ENCODE measurements around the gene COBL. TPM values are rescaled to one million over a fixed set of nuclear protein-coding genes. Genes with fewer than 3 reads are reported as not detected.

COBL gene
- total and polyA plus RNA-seq, 10 of the 15 experiments (the other 5 are each of a cell fraction or from before 2014, with no cell fraction given): 0.21 TPM; not detected in 9

DNA sequence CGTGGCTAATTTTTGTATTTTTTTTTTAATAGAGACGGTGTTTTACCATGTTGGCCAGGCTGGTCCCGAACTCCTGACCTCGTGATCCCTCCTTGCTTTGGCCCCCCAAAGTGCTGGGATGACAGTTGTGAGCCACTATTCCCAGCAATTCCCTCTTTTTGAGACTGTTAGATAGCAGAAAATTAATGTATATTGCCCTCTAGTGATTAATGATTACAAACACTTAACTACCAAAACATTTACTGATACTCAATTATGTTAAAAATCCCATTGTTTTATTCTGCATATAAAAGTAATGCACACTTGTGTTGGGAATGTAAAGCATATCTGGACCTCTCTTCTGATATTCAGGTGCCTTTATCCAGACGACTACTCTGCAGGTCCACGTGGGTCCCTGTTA lies 41.2 kb upstream of the COBL start:
- no peaks in the 10 kb centered on the region for H3K36me3 ChIP-seq (ENCODE audit: control insufficient read depth in 2 of 2, insufficient read depth in 2 of 2, low read length in 1 of 2)
- intact Hi-C loops (cut with micrococcal nuclease; ENCODE audit: unreplicated experiment) (no loop called here), in situ Hi-C loops (cut with MboI) (loop anchor here (25.0 kb wide), 1 partner anchor 1271 kb away; the partner anchor contains the start of gene ZPBP)
- no peaks in the 10 kb centered on the region for H3K9me3 ChIP-seq (replicated peaks; ENCODE audit: control insufficient read depth, insufficient read depth, low read length)
- no peak for ATAC-seq
- ChIA-PET SMC1A (ENCODE audit: uncharacterized antibody, unreplicated experiment) (no interaction called here), RAD21 (ENCODE audit: unreplicated experiment) (no interaction called here), POLR2A (no interaction called here), CTCF (interaction anchor here (0.6 kb wide), 1 partner anchor 625 kb away, joined by 3 read pairs; no protein-coding TSS in a partner anchor)
- 34% methylated on average over 6 of the region's 6 CpGs for whole genome bisulfite sequencing (ENCODE audit: insufficient coverage, insufficient replicate concordance, low lambda C conversion rate, missing lambda C conversion rate)
- H3K27me3 ChIP-seq (replicated peaks in 1 of 2; ENCODE audit: control insufficient read depth in 2 of 2, insufficient read depth in 2 of 2, low read length in 1 of 2): no peaks in the 10 kb centered on the region
- no peak overlapping the region for H3K4me2 ChIP-seq (ENCODE audit: control insufficient read depth, insufficient read depth)
- FAIRE-seq: no peak
- DNase-seq (ENCODE audit: low read depth, low spot score): no peak
- H3K79me2 ChIP-seq (ENCODE audit: control insufficient read depth, insufficient read depth, low read length): no peaks in the 10 kb centered on the region
- H2AFZ ChIP-seq (ENCODE audit: control insufficient read depth, low read depth, low read length): no peak overlapping the region
- no peak overlapping the region for H3K9ac ChIP-seq (ENCODE audit: control insufficient read depth, insufficient read depth, low read length)
- no peak overlapping the region for H3K27ac ChIP-seq (ENCODE audit: control insufficient read depth, insufficient read depth)
- TF ChIP-seq STAT3 (IDR thresholded peaks at IDR 0.05; ENCODE audit: low read depth, low read length) (no peak), BRCA1 (IDR thresholded peaks at IDR 0.05; ENCODE audit: low read depth, low read length) (no peak), MEF2A (IDR thresholded peaks at IDR 0.05; ENCODE audit: insufficient read depth, low read depth, low read length) (no peak), ZBTB40 (IDR thresholded peaks at IDR 0.05; ENCODE audit: borderline replicate concordance) (no peak), RUNX3 (IDR thresholded peaks at IDR 0.05; ENCODE audit: low read length) (no peak), PML (IDR thresholded peaks at IDR 0.05; ENCODE audit: low read length) (no peak), GABPA (IDR thresholded peaks at IDR 0.05; ENCODE audit: low read depth) (no peak), EP300 (IDR thresholded peaks at IDR 0.05; ENCODE audit: borderline replicate concordance in 1 of 2, control insufficient read depth in 1 of 2, low read depth in 2 of 2, low read length in 2 of 2) (no peak), PBX3 (IDR thresholded peaks at IDR 0.05; ENCODE audit: insufficient replicate concordance, low read depth, low read length) (no peak), HDAC6 (IDR thresholded peaks at IDR 0.05; ENCODE audit: unreplicated experiment) (no peak), MXI1 (IDR thresholded peaks at IDR 0.05; ENCODE audit: low read depth, low read length) (no peak), CBX5 (IDR thresholded peaks at IDR 0.05; ENCODE audit: low read depth) (no peak), RFX5 (IDR thresholded peaks at IDR 0.05; ENCODE audit: low read depth, low read length) (no peak), SRF (IDR thresholded peaks at IDR 0.05; ENCODE audit: low read depth in 2 of 2, low read length in 2 of 2) (no peak), LARP7 (IDR thresholded peaks at IDR 0.05) (no peak), PKNOX1 (IDR thresholded peaks at IDR 0.05) (no peak), SIX5 (IDR thresholded peaks at IDR 0.05; ENCODE audit: low read depth, low read length, severe bottlenecking) (no peak), RAD21 (IDR thresholded peaks at IDR 0.05; ENCODE audit: insufficient read depth, low read depth, low read length) (no peak)
- TF ChIP-seq, protein P1, sequence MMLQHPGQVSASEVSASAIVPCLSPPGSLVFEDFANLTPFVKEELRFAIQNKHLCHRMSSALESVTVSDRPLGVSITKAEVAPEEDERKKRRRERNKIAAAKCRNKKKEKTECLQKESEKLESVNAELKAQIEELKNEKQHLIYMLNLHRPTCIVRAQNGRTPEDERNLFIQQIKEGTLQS (IDR thresholded peaks at IDR 0.05; ENCODE audit: borderline replicate concordance, extremely low read depth, low read depth, low read length): no peak
- BruUV-seq (replicated peaks): no TSS peak
- H4K20me1 ChIP-seq (ENCODE audit: control insufficient read depth, insufficient read depth): no peaks in the 10 kb centered on the region
- H3K4me3 ChIP-seq: no peak overlapping the region
- no peaks in the 10 kb centered on the region for H3K4me1 ChIP-seq (ENCODE audit: control insufficient read depth, insufficient read depth, low read length)

Data from GM12878 (cell line).